Peyer's patch (tissue), 4 donors: Measurements from ENCODE around the gene MAN1B1. TPM values are rescaled to one million over a fixed set of nuclear protein-coding genes. Genes with fewer than 3 reads are reported as not detected.
"Not testable (repeated sequence)": the region's sequence is repeated elsewhere in the genome, so short reads cannot be mapped to it uniquely, and the experiment has no call there.

Experiments used
- DNase-seq, 3 donors: peaks; one replicate each; pipeline ENCODE4 v3.0.0-alpha.2; 2017 to 2019
- H3K27ac ChIP-seq, 4 donors: fragments of 200-600 bp; sonication (generic); one replicate each; pipeline ENCODE4 v1.5.1; 2016 to 2019
- H3K27me3 ChIP-seq, 2 donors: fragments of 200-600 bp; sonication (generic); one replicate each; pipeline ENCODE4 v1.5.1; 2019
- H3K36me3 ChIP-seq, 3 donors: fragments of 200-600 bp; sonication (generic); one replicate each; pipeline ENCODE4 v1.5.1; 2016 to 2019
- H3K4me1 ChIP-seq, 4 donors: fragments of 200-600 bp; sonication (generic); one replicate each; pipeline ENCODE4 v1.5.1; 2016 to 2019
- H3K4me3 ChIP-seq, 4 donors: fragments of 200-600 bp; sonication (generic); 1 replicate in 3 of 4; 2 replicates in 1 of 4; pipeline ENCODE4 v1.5.1; 2016 to 2019; ENCODE audit warnings: mild to moderate bottlenecking in 1 of 4
- H3K9me3 ChIP-seq, 4 donors: fragments of 200-600 bp; sonication (generic); one replicate each; pipeline ENCODE4 v1.5.1; 2016 to 2019; ENCODE audit warnings: mild to moderate bottlenecking in 1 of 4
- POLR2A ChIP-seq, 2 donors: fragments of 450-650 bp; IDR thresholded peaks; one replicate each; pipeline ENCODE4 v1.5.1; 2017; ENCODE audit warnings: antibody characterized with exemption in 2 of 2, mild to moderate bottlenecking in 2 of 2, moderate library complexity in 2 of 2
- total RNA-seq, 4 donors: library from RNA; depleted of rRNA; stranded (reverse); fragments of >200 nt; gene quantifications; one replicate each; pipeline ENCODE4 v1.1.0, GENCODE V29; 2016
- TF ChIP-seq, protein P1 (sequence below), 6 experiments: fragments of 450-650 bp in 4 of 6; fragments of 200-600 bp in 2 of 6; sonication (generic) in 1 of 6; IDR thresholded peaks; one replicate each; pipeline ENCODE4 v1.5.1; 2017 to 2019; ENCODE audit warnings: antibody characterized with exemption in 6 of 6, mild to moderate bottlenecking in 3 of 6, moderate library complexity in 1 of 6

MAN1B1 gene
- total RNA-seq, 4 donors from 2014 or later: 42.7 to 74.7 (median 61.0) TPM

DNA sequence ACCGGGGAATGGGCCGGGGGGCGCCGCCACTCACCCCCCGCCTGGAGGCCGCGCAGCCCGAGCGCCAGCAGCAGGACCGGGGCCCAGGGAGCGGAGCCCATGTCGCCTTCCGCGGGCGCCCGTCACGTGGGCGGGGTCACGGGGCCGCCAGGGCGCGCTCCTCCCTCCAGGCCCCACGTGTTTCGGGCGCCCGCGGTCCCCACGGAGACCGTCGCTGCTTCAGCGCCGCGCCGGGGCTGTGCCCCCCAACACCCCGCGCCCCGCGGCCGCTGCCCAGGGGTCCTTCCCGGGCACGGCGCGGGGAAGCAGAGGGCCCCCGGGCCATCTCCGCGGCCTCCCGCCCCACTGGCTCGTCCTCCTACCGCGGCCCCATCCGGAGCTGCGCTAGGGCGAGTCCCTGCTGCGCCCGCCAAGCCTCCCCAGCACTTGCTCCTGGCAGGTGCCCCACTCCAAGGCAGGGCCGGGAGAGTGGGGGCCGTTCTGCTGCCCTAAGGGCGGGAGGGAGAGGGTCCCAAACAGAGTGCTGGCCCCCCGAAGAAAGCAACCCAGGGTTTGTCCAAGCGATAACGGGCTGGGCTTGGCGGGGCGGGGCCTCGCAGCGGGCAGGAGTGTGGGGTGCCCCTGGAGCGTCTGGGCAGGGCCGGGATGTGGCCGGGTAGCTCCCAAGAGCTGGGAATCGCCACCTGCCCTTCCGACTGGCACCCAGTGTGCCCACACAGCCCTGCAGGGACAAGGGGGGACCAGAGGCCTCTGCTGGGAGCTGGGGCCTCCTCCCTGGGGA, 28.0 kb downstream of the MAN1B1 start, which contains the start of gene DPP7:
Gene DPP7, minus strand, starts transcription at position 121 of the 781 bp plus-strand sequence. Its CDS starts 20 bp downstream, at position 101.
- Histone ChIP-seq H3K9me3 (no peaks in the 10 kb centered on the region), H3K27ac (peak within 1 kb of the TSS in 3 of 4 donors; percentile 15 to 88 (median 37)), H3K4me3 (peak within 1 kb of the TSS; percentile 53 to 99 (median 85)), H3K27me3 (peaks cover 0 to 6% of the 10 kb centered on the region in 2 donors), H3K4me1 (peaks cover 0 to 17% (median 9%) of the 10 kb centered on the region in 4 donors), H3K36me3 (peaks cover 0 to 28% (median 0%) of the 10 kb centered on the region in 3 donors)
- DNase-seq: peak; percentile 83 to 90 (median 85)
- peak in 1 of 2 donors; percentile 14 for TF ChIP-seq POLR2A (IDR thresholded peaks at IDR 0.05)
- TF ChIP-seq, protein P1, sequence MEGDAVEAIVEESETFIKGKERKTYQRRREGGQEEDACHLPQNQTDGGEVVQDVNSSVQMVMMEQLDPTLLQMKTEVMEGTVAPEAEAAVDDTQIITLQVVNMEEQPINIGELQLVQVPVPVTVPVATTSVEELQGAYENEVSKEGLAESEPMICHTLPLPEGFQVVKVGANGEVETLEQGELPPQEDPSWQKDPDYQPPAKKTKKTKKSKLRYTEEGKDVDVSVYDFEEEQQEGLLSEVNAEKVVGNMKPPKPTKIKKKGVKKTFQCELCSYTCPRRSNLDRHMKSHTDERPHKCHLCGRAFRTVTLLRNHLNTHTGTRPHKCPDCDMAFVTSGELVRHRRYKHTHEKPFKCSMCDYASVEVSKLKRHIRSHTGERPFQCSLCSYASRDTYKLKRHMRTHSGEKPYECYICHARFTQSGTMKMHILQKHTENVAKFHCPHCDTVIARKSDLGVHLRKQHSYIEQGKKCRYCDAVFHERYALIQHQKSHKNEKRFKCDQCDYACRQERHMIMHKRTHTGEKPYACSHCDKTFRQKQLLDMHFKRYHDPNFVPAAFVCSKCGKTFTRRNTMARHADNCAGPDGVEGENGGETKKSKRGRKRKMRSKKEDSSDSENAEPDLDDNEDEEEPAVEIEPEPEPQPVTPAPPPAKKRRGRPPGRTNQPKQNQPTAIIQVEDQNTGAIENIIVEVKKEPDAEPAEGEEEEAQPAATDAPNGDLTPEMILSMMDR (IDR thresholded peaks at IDR 0.05): peak in 1 of 6 experiments; percentile 2

DNA sequence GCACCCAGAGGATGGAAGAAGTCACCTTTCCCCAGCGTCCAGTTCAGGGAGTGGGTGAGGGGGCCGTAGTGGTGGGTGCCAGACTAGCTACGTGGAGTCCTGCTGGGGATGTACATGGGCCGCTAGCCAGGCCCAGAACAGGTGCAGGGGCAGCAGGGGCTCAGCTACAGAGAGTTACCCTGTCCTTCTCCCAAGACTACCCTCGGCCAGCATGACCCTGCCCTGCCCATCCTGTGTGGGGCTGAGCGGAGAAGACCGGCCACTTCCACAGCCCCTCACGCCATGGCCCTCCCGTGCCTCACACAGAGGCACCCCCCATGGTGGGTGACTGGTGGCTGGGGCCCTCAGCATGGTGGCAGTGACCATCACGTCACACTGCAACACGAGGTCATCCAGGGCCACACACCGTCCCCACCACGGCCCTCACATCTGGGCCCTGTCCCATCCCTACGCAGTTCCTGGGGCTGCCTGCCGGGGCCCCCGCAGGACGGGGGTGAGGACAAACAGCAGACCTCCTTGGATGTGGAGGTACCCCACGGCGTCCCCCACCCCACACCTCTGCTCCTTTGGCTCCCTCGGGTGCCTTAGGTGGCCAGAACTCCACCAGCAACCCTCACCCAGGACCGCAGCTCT, 28.7 kb downstream of the MAN1B1 start:
- Histone ChIP-seq H3K27ac (no peak overlapping the region), H3K9me3 (no peaks in the 10 kb centered on the region), H3K4me3 (peak overlapping the region in 2 of 4 donors; percentile 94 to 99), H3K27me3 (peaks cover 0 to 6% of the 10 kb centered on the region in 2 donors), H3K4me1 (peaks cover 0 to 17% (median 9%) of the 10 kb centered on the region in 4 donors), H3K36me3 (peaks cover 0 to 21% (median 0%) of the 10 kb centered on the region in 3 donors)
- no peak for DNase-seq
- TF ChIP-seq, protein P1 (IDR thresholded peaks at IDR 0.05): no peak
- TF ChIP-seq POLR2A (IDR thresholded peaks at IDR 0.05): no peak

DNA sequence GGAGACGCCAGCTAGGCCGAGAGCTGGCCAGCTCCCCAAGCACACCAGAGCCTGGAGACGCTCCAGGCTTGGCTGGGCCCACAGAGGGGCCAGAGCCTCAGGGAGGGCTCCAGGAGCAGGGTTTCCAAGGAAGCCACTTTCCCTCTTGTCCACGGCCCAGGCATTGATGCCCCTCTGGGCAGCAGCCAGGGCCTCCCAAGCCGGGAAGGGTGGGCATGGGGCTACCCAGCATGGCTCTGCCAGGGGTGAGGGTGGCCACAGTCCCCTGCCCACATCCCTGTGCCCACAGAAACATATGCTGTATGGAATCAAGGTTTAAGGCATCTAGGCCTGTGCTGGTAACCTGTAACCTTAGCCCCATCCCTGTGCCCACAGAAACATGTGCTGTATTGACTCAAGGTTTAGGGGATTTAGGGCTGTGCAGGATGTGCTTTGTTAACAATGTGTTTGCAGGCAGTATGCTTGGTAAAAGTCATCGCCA, 29.3 kb downstream of the MAN1B1 start:
- no peak overlapping the region for H3K27ac ChIP-seq
- peaks cover 0 to 16% (median 0%) of the 10 kb centered on the region in 3 donors for H3K36me3 ChIP-seq
- no peak for TF ChIP-seq POLR2A (IDR thresholded peaks at IDR 0.05)
- TF ChIP-seq, protein P1 (IDR thresholded peaks at IDR 0.05): no peak
- no peak overlapping the region for H3K4me3 ChIP-seq
- peaks cover 0 to 6% of the 10 kb centered on the region in 2 donors for H3K27me3 ChIP-seq
- H3K4me1 ChIP-seq: peaks cover 0 to 17% (median 10%) of the 10 kb centered on the region in 4 donors
- H3K9me3 ChIP-seq: no peaks in the 10 kb centered on the region
- DNase-seq: no peak

DNA sequence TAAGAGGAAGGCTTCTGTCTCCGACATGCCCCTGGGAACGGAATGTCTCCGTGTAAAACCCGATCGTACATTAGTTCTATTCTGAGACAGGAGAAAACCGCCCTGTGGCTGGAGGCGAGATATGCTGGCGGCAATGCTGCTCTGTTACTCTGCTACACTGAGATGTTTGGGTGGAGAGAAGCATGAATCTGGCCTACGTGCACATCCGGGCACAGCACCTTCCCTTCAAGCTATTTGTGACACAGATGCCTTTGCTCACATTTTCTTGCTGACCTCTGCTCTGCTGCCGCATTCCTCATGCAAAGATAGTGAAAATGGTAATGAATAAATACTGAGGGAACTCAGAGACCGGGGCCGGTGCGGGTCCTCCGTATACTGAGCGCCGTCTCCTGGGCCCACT, 29.9 kb downstream of the MAN1B1 start:
- H3K4me1 ChIP-seq: peaks cover 0 to 17% (median 11%) of the 10 kb centered on the region in 4 donors
- no peak for TF ChIP-seq POLR2A (IDR thresholded peaks at IDR 0.05)
- TF ChIP-seq, protein P1 (IDR thresholded peaks at IDR 0.05): no peak
- no peak overlapping the region for H3K27ac ChIP-seq
- peaks cover 0 to 6% of the 10 kb centered on the region in 2 donors for H3K27me3 ChIP-seq
- H3K9me3 ChIP-seq: no peaks in the 10 kb centered on the region
- H3K4me3 ChIP-seq: no peak overlapping the region
- no peak for DNase-seq
- peaks cover 0 to 13% (median 0%) of the 10 kb centered on the region in 3 donors for H3K36me3 ChIP-seq

DNA sequence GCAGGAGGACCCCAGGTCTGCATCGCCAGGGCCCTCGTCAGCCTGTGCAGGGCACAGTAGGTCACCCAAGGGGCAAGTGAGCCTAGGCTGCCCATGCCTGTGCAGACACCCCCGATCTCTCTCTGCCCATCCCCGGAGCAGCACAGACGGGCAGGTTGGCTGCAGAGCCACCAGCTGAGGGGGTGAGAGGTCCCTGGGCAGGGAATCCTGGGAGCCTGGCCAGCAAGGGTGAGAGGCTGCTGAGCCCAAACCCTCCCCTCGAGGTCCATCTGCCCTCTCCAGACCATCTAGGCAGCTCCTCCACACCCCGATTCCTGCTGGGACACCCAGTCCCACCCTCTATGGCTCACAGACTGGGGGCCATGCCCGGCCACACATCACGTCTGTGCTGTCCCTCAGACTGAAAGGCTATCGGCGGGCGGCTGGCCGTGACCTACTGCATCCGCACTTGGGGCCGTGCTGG, 30.5 kb downstream of the MAN1B1 start:
- H3K27ac ChIP-seq: no peak overlapping the region
- no peak for TF ChIP-seq POLR2A (IDR thresholded peaks at IDR 0.05)
- TF ChIP-seq, protein P1 (IDR thresholded peaks at IDR 0.05): no peak

DNA sequence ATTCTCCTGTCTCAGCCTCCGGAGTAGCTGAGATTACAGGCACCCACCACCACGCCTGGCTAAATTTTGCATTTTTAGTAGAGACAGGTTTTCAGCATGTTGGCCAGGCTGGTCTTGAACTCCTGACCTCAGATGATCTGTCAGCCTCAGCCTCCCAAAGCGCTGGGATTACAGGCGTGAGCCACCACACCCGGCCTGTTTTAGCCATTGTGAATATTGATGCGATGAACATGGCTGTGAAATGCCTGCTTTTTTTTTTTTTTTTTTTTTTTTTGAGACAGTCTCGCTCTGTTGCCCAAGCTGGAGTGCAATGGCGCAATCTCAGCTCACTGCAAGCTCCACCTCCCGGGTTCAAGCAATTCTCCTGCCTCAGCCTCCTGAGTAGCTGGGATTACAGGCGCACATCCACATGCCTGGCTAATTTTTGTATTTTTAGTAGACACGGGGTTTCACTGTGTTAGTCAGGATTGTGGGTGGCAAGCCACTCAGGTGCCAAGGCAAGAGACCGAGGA, 31.4 kb downstream of the MAN1B1 start:
- H3K4me1 ChIP-seq: peaks cover 0 to 17% (median 10%) of the 10 kb centered on the region in 4 donors
- not testable (repeated sequence) for DNase-seq, H3K4me3 ChIP-seq, H3K27ac ChIP-seq, H3K27me3 ChIP-seq, H3K9me3 ChIP-seq, H3K36me3 ChIP-seq

More for the DNA sequence above, 30.5 kb downstream of the MAN1B1 start:
- Histone ChIP-seq H3K4me1 (peaks cover 0 to 17% (median 11%) of the 10 kb centered on the region in 4 donors), H3K27me3 (peaks cover 0 to 6% of the 10 kb centered on the region in 2 donors), H3K9me3 (no peaks in the 10 kb centered on the region), H3K4me3 (no peak overlapping the region), H3K36me3 (peaks cover 0 to 7% (median 0%) of the 10 kb centered on the region in 3 donors)
- DNase-seq: no peak

DNA sequence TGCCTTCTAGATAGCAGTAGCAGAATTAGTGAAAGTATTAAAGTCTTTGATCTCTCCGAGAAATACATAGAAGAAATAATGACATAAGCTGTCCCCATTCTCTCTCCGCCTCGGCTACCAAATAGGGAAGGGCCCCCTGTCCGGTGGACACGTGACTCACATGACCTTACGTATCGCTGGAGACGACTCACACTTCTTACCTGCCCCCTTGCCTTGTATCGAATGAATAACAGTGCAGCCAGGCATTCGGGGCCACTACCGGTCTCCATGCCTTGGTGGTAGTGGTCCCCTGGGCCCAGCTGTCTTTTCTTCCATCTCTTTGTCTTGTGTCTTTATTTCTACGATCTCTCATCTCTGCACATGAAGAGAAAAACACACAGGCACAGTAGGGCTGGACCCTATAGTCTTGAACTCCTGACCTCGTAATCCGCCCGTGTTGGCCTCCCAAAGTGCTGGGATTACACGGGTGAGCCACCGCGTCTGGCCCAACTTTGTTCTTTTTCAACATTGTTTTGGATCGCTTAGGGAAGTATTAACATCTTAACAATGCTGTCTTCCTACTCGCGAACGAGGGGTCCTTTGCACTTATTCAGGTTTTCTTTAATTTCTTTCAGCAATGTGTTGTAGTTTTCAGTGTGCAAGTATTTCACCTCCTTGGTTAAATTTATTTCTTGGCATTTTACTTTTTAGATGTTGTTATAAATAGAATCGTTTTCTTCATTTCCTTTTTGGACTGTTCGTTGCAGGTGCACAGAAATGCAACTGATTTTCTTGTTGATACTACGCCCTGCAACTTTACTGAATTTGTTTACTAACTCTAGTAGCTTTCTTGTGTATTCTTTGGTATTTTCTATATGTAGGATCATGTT, 35.4 kb downstream of the MAN1B1 start:
- DNase-seq: peak in 1 of 3 donors; percentile 50
- H3K4me3 ChIP-seq, H3K9me3 ChIP-seq: not testable (repeated sequence)

More for the DNA sequence above, 35.4 kb downstream of the MAN1B1 start:
- Histone ChIP-seq H3K4me1 (peaks cover 0 to 15% (median 9%) of the 10 kb centered on the region in 4 donors), H3K27ac (peak overlapping the region in 1 of 4 donors; percentile 72)
- not testable (repeated sequence) for H3K36me3 ChIP-seq, H3K27me3 ChIP-seq
